ENCODE measurements around the gene PRDM8.

DNA sequence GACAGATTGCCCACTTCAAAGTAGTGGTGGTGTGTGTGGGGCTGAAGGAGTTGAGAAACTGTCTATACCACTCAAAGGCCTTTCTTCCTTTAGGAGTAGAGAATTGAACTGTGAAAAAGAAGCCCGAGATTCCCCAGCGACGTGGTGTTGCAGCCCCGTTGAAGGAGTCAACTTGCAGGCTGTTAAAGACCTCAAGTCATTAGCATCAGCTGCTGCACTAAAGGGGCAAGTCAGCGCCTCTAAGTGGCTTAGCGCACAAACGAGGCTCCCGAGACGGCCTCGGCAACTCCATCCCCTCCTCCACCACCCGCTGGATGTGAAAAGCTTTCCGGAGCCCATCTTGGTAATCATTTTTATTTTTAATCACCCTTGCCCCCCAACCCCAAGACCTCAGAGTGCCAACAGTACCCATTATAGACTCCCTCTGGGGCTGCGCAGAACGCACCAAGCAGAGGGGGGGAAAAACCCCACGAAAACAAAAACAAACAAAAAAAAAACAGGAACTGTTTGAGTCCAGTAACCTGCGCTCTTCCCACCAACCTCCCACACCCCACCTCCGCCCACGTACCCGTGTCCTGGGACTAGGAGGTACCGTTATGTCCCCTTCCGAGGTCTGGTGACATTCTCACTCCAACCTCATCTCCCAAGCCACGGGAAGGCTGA, 913 bp upstream of the PRDM8 start:
- TF ChIP-seq, protein P1, sequence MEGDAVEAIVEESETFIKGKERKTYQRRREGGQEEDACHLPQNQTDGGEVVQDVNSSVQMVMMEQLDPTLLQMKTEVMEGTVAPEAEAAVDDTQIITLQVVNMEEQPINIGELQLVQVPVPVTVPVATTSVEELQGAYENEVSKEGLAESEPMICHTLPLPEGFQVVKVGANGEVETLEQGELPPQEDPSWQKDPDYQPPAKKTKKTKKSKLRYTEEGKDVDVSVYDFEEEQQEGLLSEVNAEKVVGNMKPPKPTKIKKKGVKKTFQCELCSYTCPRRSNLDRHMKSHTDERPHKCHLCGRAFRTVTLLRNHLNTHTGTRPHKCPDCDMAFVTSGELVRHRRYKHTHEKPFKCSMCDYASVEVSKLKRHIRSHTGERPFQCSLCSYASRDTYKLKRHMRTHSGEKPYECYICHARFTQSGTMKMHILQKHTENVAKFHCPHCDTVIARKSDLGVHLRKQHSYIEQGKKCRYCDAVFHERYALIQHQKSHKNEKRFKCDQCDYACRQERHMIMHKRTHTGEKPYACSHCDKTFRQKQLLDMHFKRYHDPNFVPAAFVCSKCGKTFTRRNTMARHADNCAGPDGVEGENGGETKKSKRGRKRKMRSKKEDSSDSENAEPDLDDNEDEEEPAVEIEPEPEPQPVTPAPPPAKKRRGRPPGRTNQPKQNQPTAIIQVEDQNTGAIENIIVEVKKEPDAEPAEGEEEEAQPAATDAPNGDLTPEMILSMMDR (conservative IDR thresholded peaks at IDR 0.05; ENCODE audit: low read depth, low read length), result no peak
- TF ChIP-seq NFE2L2 (IDR thresholded peaks at IDR 0.05; ENCODE audit: low read depth, low read length) (no peak), POLR2A (IDR thresholded peaks at IDR 0.05; ENCODE audit: low read depth, low read length) (no peak)
